ENCODE results near the gene TULP4. TPM values are rescaled to one million over a fixed set of nuclear protein-coding genes. Genes with fewer than 3 reads are reported as not detected.

The TULP4 gene
- total RNA-seq, 1 experiment from 2014 or later = 64.6 TPM

GRCh38 chr6:158314737-158315136 is 2.5 kb downstream of the TULP4 start:
- TF ChIP-seq CTCF (conservative IDR thresholded peaks at IDR 0.05) = no peak
- Histone ChIP-seq H2BK5ac (ENCODE audit: insufficient read length, low read length) (no peak overlapping the region), H3K27me3 (ENCODE audit: insufficient read depth, low read length) (no peaks in the 10 kb centered on the region), H4K5ac (ENCODE audit: insufficient read length, low read depth, low read length) (no peak overlapping the region), H4K8ac (replicated peaks; ENCODE audit: insufficient read length, low read depth, low read length) (no peak overlapping the region), H3T11ph (ENCODE audit: low read length) (no peak overlapping the region), H3K4me2 (ENCODE audit: insufficient read depth, insufficient read length, low read length) (no peak overlapping the region), H3K4ac (ENCODE audit: low read depth, low read length) (no peak overlapping the region), H2BK15ac (ENCODE audit: low read depth, low read length) (no peak overlapping the region), H2BK20ac (ENCODE audit: low read depth, low read length, poor library complexity, severe bottlenecking) (no peak overlapping the region), H3K23ac (ENCODE audit: insufficient read length, low read depth, low read length) (no peak overlapping the region), H2BK12ac (ENCODE audit: insufficient read length, low read depth, low read length) (no peak overlapping the region), H3K4me1 (ENCODE audit: insufficient read depth, low read length) (no peaks in the 10 kb centered on the region), H3K79me2 (ENCODE audit: insufficient read depth, low read length) (peaks cover 2% of the 10 kb centered on the region), H2BK120ac (ENCODE audit: low read depth, low read length, poor library complexity, severe bottlenecking) (no peak overlapping the region), H3K18ac (ENCODE audit: insufficient read length, low read depth, low read length) (no peak overlapping the region), H2AFZ (ENCODE audit: low read length) (no peak overlapping the region), H3K14ac (ENCODE audit: insufficient read depth, low read length) (no peak overlapping the region), H3K9ac (ENCODE audit: extremely low read depth, insufficient read length, low read length) (no peak overlapping the region), H3K9me3 (ENCODE audit: control insufficient read depth, low read depth, low read length) (no peaks in the 10 kb centered on the region), H3K27ac (ENCODE audit: insufficient read length, low read depth, low read length) (no peak overlapping the region), H4K20me1 (ENCODE audit: control insufficient read depth, insufficient read depth, insufficient read length) (no peaks in the 10 kb centered on the region), H3K56ac (ENCODE audit: insufficient read length, low read depth, low read length) (no peak overlapping the region), H3K23me2 (ENCODE audit: insufficient read length, low read depth, low read length, poor library complexity, severe bottlenecking) (no peaks in the 10 kb centered on the region), H2AK5ac (ENCODE audit: insufficient read length, low read length) (no peak overlapping the region), H3K79me1 (ENCODE audit: insufficient read depth, low read depth, low read length, poor library complexity, severe bottlenecking) (peaks cover 2% of the 10 kb centered on the region), H4K91ac (ENCODE audit: insufficient read length, low read depth, low read length) (no peak overlapping the region)
- no peak overlapping the region for H3K27ac Mint-ChIP-seq
- H3K36me3 Mint-ChIP-seq (ENCODE audit: insufficient read depth in 1 of 3, low read depth in 3 of 3) = peaks cover 51 to 72% (median 66%) of the 10 kb centered on the region in 3 experiments
- H3K9me3 Mint-ChIP-seq = peaks cover 16% of the 10 kb centered on the region in 2 experiments
- H3K4me1 Mint-ChIP-seq = peaks cover 31 to 38% of the 10 kb centered on the region in 2 experiments
- DNase-seq = no peak
- no CpG with 5 or more reads among the region's 3 CpGs for WGBS (ENCODE audit: extremely low coverage, insufficient read length, low lambda C conversion rate)
- no peaks in the 10 kb centered on the region for H3K27me3 Mint-ChIP-seq (ENCODE audit: low read depth)
- H3K4me3 Mint-ChIP-seq = no peak overlapping the region

Measured in H9 (cell line).